Amygdala (tissue), 56 donors: Measurements from ENCODE around the gene BNIPL.

Experiments used
- DNase-seq, 56 donors: peaks; one replicate each; lab custom pipeline; 2025; lab: John Stamatoyannopoulos, UW

The BNIPL gene

GRCh38 chr1:151055581-151055980, 19.2 kb downstream of the BNIPL start:
- DNase-seq, result no peak

GRCh38 chr1:151056149-151056548, 19.8 kb downstream of the BNIPL start:
- DNase-seq, result no peak

- peak in 20 of 56 donors; percentile 2 to 57 (median 24) for DNase-seq
These were observed 22.3 kb downstream of the BNIPL start for GRCh38 chr1:151058692-151059091.

GRCh38 chr1:151059109-151060006, 23.0 kb downstream of the BNIPL start, which contains the start of gene CDC42SE1:
CDC42SE1 (minus strand) TSS chr1:151059622; CDS start chr1:151055730, 3,892 bp downstream.
- DNase-seq, result peak in 51 of 56 donors; percentile 19 to 89 (median 65)

- DNase-seq, result peak in 49 of 56 donors; percentile 12 to 81 (median 52)
These were observed 23.7 kb downstream of the BNIPL start, which contains the start of gene MLLT11 for GRCh38 chr1:151060007-151060656. MLLT11 (plus strand) TSS chr1:151060397; CDS start chr1:151067225, 6,828 bp downstream.

- peak in 5 of 56 donors; percentile 3 to 18 (median 7) for DNase-seq
These were observed 24.5 kb downstream of the BNIPL start for GRCh38 chr1:151060657-151061421.

GRCh38 chr1:151061704-151062103, 25.3 kb downstream of the BNIPL start:
- DNase-seq, result no peak

GRCh38 chr1:151062741-151063371, 26.5 kb downstream of the BNIPL start:
- DNase-seq, result no peak

- no peak for DNase-seq
These were observed 28.8 kb downstream of the BNIPL start for GRCh38 chr1:151065089-151065645.

- no peak for DNase-seq
These were observed 30.8 kb downstream of the BNIPL start for GRCh38 chr1:151067185-151067584.

- no peak for DNase-seq
These were observed 32.7 kb downstream of the BNIPL start for GRCh38 chr1:151069103-151069486.

- peak; percentile 50 to 95 (median 84) for DNase-seq
These were observed 34.3 kb downstream of the BNIPL start, which contains the start of gene GABPB2 for GRCh38 chr1:151070474-151071276. GABPB2 (plus strand) TSS chr1:151070761; CDS start chr1:151088190, 17,429 bp downstream.

GRCh38 chr1:151072224-151072623, 35.8 kb downstream of the BNIPL start:
- DNase-seq, result no peak

- DNase-seq, result no peak
These were observed 49.7 kb downstream of the BNIPL start for GRCh38 chr1:151085953-151086559.
